PC-9 (cell line): Measurements from ENCODE around the gene HMHB1. TPM values are rescaled to one million over a fixed set of nuclear protein-coding genes. Genes with fewer than 3 reads are reported as not detected.

Experiments used
- BruUV-seq: library from RNA; stranded (reverse); fragments of 400-500 nt; replicated peaks from 2 replicates; lab custom pipeline; 2021; lab: Mats Ljungman, UMichigan
- CTCF ChIA-PET: fragments of 300-600 bp; sonication (Branson Sonifier 250); formaldehyde crosslinking; loops from one replicate; lab custom pipeline; 2022; ENCODE audit warnings: antibody characterized with exemption; lab: Charles Lee
- POLR2A ChIA-PET: fragments of 300-600 bp; sonication (Branson Sonifier 250); formaldehyde crosslinking; loops from one replicate; lab custom pipeline; 2022; ENCODE audit warnings: antibody characterized with exemption; ENCODE audit not compliant: unreplicated experiment; lab: Charles Lee
- DNase-seq, 2 experiments: peaks; one replicate each; pipeline versions ENCODE4 v3.0.0 to v3.0.0-alpha.2; 2015 to 2022; ENCODE audit warnings: mixed read lengths in 1 of 2
- H2AFZ ChIP-seq: fragments of 200-600 bp; sonication (generic); 2 replicates; pipeline ENCODE4 v1.8.1; 2017; ENCODE audit warnings: antibody characterized with exemption
- H3F3A ChIP-seq: fragments of 200-600 bp; sonication (generic); 2 replicates; pipeline ENCODE4 v1.8.1; 2017; ENCODE audit warnings: antibody characterized with exemption, mild to moderate bottlenecking, low read depth; ENCODE audit not compliant: insufficient read depth
- H3K27ac ChIP-seq: fragments of 200-600 bp; sonication (generic); 2 replicates; pipeline ENCODE4 v1.6.1; 2016; ENCODE audit warnings: mixed run types
- H3K27me3 ChIP-seq: fragments of 200-600 bp; sonication (generic); 2 replicates; pipeline ENCODE4 v1.6.1; 2016; ENCODE audit warnings: low read depth, mixed run types; ENCODE audit not compliant: insufficient read depth
- H3K36me3 ChIP-seq: fragments of 200-600 bp; sonication (generic); 2 replicates; pipeline ENCODE4 v1.6.1; 2016; ENCODE audit warnings: low read depth, mixed run types
- H3K4me1 ChIP-seq: fragments of 200-600 bp; sonication (generic); replicated peaks from 2 replicates; pipeline ENCODE4 v1.6.1; 2016; ENCODE audit warnings: mixed run types; ENCODE audit not compliant: insufficient read depth
- H3K4me2 ChIP-seq: fragments of 200-600 bp; sonication (generic); 2 replicates; pipeline ENCODE4 v1.6.1; 2017; ENCODE audit warnings: mixed run types
- H3K4me3 ChIP-seq: fragments of 200-600 bp; sonication (generic); 2 replicates; pipeline ENCODE4 v1.6.1; 2016; ENCODE audit warnings: mixed run types
- H3K79me2 ChIP-seq: fragments of 200-600 bp; sonication (generic); 2 replicates; pipeline ENCODE4 v1.6.1; 2017; ENCODE audit warnings: low read depth, mixed run types
- H3K9me2 ChIP-seq: fragments of 200-600 bp; sonication (generic); 2 replicates; pipeline ENCODE4 v1.8.1; 2017; ENCODE audit warnings: mild to moderate bottlenecking; ENCODE audit not compliant: insufficient read depth
- H3K9me3 ChIP-seq: fragments of 200-600 bp; sonication (generic); 2 replicates; pipeline ENCODE4 v1.8.1; 2016; ENCODE audit warnings: low read depth; ENCODE audit not compliant: insufficient read depth
- H4K20me1 ChIP-seq: fragments of 200-600 bp; sonication (generic); 2 replicates; pipeline ENCODE4 v1.8.1; 2017; ENCODE audit not compliant: insufficient read depth
- EZH2 ChIP-seq: fragments of 200-600 bp; sonication (generic); IDR thresholded peaks from 2 replicates; pipeline ENCODE4 v1.8.0; 2017; ENCODE audit warnings: antibody characterized with exemption, low read depth
- intact Hi-C: fragments of 100-400 bp; cut with micrococcal nuclease; formaldehyde crosslinking; loops from one replicate; pipeline ENCODE4 v1.10.0; 2022; ENCODE audit not compliant: unreplicated experiment
- total RNA-seq: library from RNA; stranded (reverse); gene quantifications from 2 replicates; pipeline ENCODE4 v1.2.3, GENCODE V29; 2021
- TF ChIP-seq, protein P1 (sequence below): fragments of 200-600 bp; sonication (generic); conservative IDR thresholded peaks from 2 replicates; pipeline ENCODE4 v1.6.1; 2017; ENCODE audit warnings: mixed run types, antibody characterized with exemption, mild to moderate bottlenecking, moderate library complexity

Gene HMHB1
- total RNA-seq, 1 experiment from 2014 or later = not detected

DNA sequence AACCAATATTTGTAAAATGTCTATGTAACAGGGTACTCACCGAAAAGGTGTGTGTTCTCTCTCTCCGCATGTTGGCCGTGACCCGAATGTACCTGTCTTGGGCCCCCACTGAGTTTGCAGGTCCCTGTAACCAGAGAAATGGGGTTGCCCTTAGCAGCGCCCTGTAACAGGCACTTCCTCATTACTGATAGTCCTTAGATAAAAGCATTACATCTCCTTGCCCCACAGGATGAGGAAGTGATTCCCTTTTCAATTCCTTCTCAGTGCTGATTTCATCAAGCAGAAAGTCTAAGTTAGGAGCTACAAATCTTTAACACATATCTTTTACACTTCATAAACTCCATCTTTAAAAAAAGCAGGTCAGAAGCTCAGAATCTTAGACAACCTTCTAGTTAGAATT lies 15.2 kb upstream of the HMHB1 start:
- no peak overlapping the region for H3K4me3 ChIP-seq
- DNase-seq = no peak
- H3K9me2 ChIP-seq = no peaks in the 10 kb centered on the region
- intact Hi-C loops = no loop called here
- H3K27ac ChIP-seq = no peak overlapping the region
- H3K4me2 ChIP-seq = no peak overlapping the region
- ChIA-PET CTCF (no interaction called here), POLR2A (no interaction called here)
- H2AFZ ChIP-seq = no peak overlapping the region
- H3F3A ChIP-seq = no peaks in the 10 kb centered on the region
- no peaks in the 10 kb centered on the region for H3K36me3 ChIP-seq
- H3K79me2 ChIP-seq = no peaks in the 10 kb centered on the region
- no peaks in the 10 kb centered on the region for H3K27me3 ChIP-seq
- no peaks in the 10 kb centered on the region for H3K9me3 ChIP-seq
- BruUV-seq = no TSS peak
- no peaks in the 10 kb centered on the region for H4K20me1 ChIP-seq
- no peak for TF ChIP-seq EZH2
- TF ChIP-seq, protein P1, sequence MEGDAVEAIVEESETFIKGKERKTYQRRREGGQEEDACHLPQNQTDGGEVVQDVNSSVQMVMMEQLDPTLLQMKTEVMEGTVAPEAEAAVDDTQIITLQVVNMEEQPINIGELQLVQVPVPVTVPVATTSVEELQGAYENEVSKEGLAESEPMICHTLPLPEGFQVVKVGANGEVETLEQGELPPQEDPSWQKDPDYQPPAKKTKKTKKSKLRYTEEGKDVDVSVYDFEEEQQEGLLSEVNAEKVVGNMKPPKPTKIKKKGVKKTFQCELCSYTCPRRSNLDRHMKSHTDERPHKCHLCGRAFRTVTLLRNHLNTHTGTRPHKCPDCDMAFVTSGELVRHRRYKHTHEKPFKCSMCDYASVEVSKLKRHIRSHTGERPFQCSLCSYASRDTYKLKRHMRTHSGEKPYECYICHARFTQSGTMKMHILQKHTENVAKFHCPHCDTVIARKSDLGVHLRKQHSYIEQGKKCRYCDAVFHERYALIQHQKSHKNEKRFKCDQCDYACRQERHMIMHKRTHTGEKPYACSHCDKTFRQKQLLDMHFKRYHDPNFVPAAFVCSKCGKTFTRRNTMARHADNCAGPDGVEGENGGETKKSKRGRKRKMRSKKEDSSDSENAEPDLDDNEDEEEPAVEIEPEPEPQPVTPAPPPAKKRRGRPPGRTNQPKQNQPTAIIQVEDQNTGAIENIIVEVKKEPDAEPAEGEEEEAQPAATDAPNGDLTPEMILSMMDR = no peak
- no peaks in the 10 kb centered on the region for H3K4me1 ChIP-seq

GRCh38 chr5:143800715-143801114 lies 11.2 kb upstream of the HMHB1 start:
- no peaks in the 10 kb centered on the region for H3K9me2 ChIP-seq
- H3K4me1 ChIP-seq = no peaks in the 10 kb centered on the region
- no peaks in the 10 kb centered on the region for H3K27me3 ChIP-seq
- DNase-seq = no peak
- TF ChIP-seq EZH2 = no peak
- TF ChIP-seq, protein P1 = no peak
- no peak overlapping the region for H3K4me3 ChIP-seq
- intact Hi-C loops = no loop called here
- no peak overlapping the region for H3K4me2 ChIP-seq
- POLR2A ChIA-PET = no interaction called here
- no TSS peak for BruUV-seq
- no peak overlapping the region for H2AFZ ChIP-seq
- no peaks in the 10 kb centered on the region for H3K9me3 ChIP-seq
- H4K20me1 ChIP-seq = no peaks in the 10 kb centered on the region
- H3K36me3 ChIP-seq = no peaks in the 10 kb centered on the region
- CTCF ChIA-PET = interaction anchor here (0.6 kb wide), 1 partner anchor 382 kb away, joined by 3 read pairs; no protein-coding TSS in a partner anchor
- no peak overlapping the region for H3K27ac ChIP-seq
- H3F3A ChIP-seq = no peaks in the 10 kb centered on the region
- H3K79me2 ChIP-seq = no peaks in the 10 kb centered on the region

DNA sequence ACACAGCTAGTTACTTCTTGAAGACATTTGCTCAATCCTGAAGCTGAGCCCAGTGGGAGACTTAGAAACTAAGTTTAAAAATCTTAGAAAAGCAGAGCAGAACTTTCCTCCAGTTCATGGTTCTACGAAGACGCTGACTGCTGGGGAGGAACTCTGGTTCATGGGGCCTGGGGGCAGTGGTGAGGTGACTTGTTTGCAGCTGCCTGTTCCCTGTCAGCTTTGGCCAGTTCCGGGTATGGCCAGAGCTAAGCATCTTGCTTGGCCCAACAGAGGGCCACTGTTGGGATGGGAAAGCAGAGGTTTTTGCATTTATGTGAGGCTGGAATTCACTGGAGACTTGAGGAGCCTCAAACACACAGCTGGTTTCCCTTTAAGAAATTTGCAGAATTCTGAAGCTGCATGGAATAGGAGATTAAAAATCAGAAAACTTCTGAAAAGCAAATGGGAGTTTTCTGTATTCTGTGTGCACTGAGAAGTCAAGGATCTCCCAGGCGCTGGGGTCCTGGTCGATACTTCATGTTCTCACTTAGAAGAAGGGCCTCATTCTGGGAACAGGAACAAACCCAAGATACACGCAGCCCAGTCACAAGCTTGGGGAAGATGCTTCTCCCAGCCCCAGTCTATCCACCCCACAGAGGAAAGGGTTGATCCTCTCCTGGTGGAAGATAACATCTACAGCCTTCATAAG lies 10.6 kb upstream of the HMHB1 start:
- Histone ChIP-seq H3F3A (no peaks in the 10 kb centered on the region), H3K4me2 (no peak overlapping the region), H3K36me3 (no peaks in the 10 kb centered on the region), H4K20me1 (no peaks in the 10 kb centered on the region), H3K27me3 (no peaks in the 10 kb centered on the region), H3K9me2 (no peaks in the 10 kb centered on the region), H2AFZ (no peak overlapping the region), H3K4me1 (no peaks in the 10 kb centered on the region), H3K79me2 (no peaks in the 10 kb centered on the region), H3K27ac (no peak overlapping the region), H3K4me3 (no peak overlapping the region), H3K9me3 (no peaks in the 10 kb centered on the region)
- ChIA-PET CTCF (no interaction called here), POLR2A (no interaction called here)
- no TSS peak for BruUV-seq
- intact Hi-C loops = no loop called here
- DNase-seq = no peak
- TF ChIP-seq, protein P1 = no peak
- no peak for TF ChIP-seq EZH2
